Right lobe of liver (tissue), 4 donors: ENCODE measurements around the gene FBN3.

Source experiments
- POLR2A ChIP-seq: fragments of 450-650 bp; IDR thresholded peaks from one replicate; pipeline ENCODE4 v1.6.1; 2017; ENCODE audit warnings: antibody characterized with exemption, mild to moderate bottlenecking
- TF ChIP-seq, protein P1 (sequence below), 4 donors: fragments of 200-600 bp in 3 of 4; fragments of 450-650 bp in 1 of 4; IDR thresholded peaks; one replicate each; pipeline versions ENCODE4 v1.5.1 to v1.8.0; 2016 to 2022; ENCODE audit warnings: antibody characterized with exemption in 4 of 4, mild to moderate bottlenecking in 2 of 4
- donor health status: DM: no; HTN: no; CAD: no.
- donor health status: DM: no; HTN: no; CAD: no.
- donor health status: DM: no; HTN: yes; CAD: no.

- no peak for TF ChIP-seq POLR2A
- TF ChIP-seq, protein P1, sequence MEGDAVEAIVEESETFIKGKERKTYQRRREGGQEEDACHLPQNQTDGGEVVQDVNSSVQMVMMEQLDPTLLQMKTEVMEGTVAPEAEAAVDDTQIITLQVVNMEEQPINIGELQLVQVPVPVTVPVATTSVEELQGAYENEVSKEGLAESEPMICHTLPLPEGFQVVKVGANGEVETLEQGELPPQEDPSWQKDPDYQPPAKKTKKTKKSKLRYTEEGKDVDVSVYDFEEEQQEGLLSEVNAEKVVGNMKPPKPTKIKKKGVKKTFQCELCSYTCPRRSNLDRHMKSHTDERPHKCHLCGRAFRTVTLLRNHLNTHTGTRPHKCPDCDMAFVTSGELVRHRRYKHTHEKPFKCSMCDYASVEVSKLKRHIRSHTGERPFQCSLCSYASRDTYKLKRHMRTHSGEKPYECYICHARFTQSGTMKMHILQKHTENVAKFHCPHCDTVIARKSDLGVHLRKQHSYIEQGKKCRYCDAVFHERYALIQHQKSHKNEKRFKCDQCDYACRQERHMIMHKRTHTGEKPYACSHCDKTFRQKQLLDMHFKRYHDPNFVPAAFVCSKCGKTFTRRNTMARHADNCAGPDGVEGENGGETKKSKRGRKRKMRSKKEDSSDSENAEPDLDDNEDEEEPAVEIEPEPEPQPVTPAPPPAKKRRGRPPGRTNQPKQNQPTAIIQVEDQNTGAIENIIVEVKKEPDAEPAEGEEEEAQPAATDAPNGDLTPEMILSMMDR (IDR thresholded peaks at IDR 0.05) = no peak
Measured at GRCh38 chr19:8113017-8113416, 36.4 kb downstream of the FBN3 start.
